AG09319 (cell line): ENCODE results near the gene ANKRD28.

Source experiments
- DNase-seq: peaks from one replicate; pipeline ENCODE4 v3.0.0-alpha.2; 2010; ENCODE audit warnings: low read depth; ENCODE audit errors: extremely low read depth
- TF ChIP-seq, protein P1 (sequence below): IDR thresholded peaks from 2 replicates; pipeline ENCODE4 v1.5.1; 2011; ENCODE audit warnings: low read depth, mild to moderate bottlenecking, inconsistent platforms, low read length, moderate library complexity

The ANKRD28 gene

GRCh38 chr3:15722877-15723623, 74.7 kb downstream of the ANKRD28 start:
- TF ChIP-seq, protein P1, sequence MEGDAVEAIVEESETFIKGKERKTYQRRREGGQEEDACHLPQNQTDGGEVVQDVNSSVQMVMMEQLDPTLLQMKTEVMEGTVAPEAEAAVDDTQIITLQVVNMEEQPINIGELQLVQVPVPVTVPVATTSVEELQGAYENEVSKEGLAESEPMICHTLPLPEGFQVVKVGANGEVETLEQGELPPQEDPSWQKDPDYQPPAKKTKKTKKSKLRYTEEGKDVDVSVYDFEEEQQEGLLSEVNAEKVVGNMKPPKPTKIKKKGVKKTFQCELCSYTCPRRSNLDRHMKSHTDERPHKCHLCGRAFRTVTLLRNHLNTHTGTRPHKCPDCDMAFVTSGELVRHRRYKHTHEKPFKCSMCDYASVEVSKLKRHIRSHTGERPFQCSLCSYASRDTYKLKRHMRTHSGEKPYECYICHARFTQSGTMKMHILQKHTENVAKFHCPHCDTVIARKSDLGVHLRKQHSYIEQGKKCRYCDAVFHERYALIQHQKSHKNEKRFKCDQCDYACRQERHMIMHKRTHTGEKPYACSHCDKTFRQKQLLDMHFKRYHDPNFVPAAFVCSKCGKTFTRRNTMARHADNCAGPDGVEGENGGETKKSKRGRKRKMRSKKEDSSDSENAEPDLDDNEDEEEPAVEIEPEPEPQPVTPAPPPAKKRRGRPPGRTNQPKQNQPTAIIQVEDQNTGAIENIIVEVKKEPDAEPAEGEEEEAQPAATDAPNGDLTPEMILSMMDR, result no peak
- no peak for DNase-seq

DNA sequence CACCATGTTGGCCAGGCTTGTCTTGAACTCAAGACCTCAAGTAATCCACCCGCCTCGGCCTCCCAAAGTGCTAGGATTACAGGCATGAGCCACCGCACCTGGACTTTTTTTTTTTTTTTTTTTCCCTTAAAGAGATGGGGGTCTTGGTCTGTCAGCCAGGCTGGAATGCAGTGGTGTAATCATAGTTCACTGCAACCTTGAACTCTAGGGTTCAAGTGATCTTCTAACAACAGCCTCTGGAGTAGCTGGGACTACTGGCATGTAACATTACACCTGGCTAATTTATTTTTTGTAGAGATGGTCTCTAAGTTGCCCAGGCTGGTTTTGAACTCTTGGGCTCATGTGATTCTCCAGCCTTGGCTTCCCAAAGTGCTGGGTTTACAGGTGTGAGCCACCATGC, 81.6 kb downstream of the ANKRD28 start:
- DNase-seq, result no peak
- TF ChIP-seq, protein P1, result no peak

DNA sequence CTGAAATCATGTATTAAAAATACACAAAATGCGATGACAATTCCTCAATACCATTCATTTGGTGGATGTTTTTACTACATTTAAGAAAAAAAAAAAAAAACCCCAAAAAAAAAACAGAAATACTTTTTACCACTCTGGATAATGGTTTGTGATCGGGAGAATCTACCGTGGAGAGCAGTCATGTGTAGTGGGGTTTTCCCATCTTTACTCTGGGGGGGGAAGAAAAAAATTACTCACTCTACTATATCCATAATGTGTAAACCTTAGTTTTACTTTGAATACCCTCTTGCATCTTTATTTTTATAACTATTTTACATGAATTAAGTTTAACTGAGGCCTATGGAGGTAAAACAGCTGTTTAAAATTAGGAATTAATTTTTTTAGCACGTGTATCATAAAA, 83.3 kb downstream of the ANKRD28 start:
- TF ChIP-seq, protein P1, result no peak
- no peak for DNase-seq

DNA sequence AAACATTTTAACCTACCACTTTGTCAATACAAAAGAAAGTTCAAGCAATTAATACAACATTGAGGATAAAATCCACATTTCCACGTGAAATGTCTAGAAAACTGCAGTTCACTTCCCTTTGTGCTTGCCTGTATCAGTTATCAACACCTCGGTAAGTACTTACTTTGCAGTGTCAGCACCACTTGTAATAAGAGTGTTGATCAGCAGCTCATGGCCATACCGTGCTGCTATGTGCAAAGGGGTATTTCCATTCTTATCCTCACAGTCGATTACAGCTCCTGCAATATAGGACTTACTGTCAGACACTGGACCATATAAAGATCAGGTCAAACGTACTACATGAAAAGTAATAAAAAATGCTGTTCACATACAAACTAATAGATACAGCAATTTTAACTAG, 84.4 kb downstream of the ANKRD28 start:
- DNase-seq, result no peak
- TF ChIP-seq, protein P1, result no peak

DNA sequence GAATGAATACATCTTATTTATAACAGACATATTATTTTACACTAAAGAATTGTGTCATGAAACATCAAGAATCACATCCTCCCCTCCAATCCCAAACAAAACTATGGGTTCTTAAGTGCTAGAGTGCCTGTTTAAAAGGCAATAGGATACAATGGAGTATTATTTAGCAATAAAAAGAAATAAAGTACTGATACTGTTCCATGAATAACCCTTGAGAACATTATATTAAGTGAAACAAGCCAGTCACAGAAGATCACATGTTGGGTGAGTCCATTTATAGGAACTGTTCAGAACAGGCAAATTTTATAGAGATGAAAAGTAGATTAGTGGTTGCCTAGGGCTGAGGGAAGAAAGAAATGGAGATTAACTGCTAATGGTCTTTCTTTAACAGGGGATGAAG, 86.5 kb downstream of the ANKRD28 start:
- TF ChIP-seq, protein P1, result no peak
- no peak for DNase-seq

DNA sequence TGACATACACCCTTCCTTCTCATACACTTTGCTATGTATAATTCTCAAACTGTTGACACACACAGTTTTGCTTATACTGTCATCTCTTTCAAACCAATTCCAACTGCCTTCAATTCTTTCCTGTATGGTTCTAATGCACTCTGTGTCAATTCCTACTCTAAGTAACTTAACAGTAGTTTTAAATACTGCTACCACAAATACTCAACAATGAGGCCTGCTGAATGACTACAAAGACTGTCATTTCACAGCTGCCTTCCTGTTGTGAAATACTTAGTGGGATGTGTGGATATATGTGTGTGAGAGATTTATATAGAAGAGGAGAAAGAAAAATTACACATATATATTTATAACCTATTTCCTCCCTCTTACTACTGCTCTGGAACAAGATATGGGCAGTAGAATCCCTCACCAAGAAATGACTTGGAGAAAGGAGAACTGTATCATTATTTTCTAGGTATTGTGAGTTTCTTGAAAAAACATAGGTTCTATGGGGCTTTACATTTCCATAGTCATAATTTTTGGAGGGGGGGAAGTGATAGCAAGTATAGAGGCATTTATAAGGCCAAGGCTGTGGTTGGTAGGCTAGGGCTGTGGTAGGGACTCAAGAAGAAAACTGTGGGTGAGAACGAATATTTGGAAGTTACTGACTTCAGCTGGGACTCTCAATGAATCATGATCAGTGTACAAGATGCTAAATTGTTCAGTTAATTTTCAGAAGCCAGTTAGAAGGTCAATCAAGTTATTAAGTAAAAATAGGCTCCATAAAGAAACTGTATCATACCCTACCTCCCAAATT, 88.7 kb downstream of the ANKRD28 start:
- no peak for DNase-seq
- TF ChIP-seq, protein P1, result no peak

- DNase-seq, result no peak
- TF ChIP-seq, protein P1, result no peak
Measured at GRCh38 chr3:15707779-15708178, 90.0 kb downstream of the ANKRD28 start.
